Measurements from ENCODE around the gene ADM5.

- TF ChIP-seq CTCF (conservative IDR thresholded peaks at IDR 0.05; ENCODE audit: low read depth in 2 of 2) = no peak
- no peak for TF ChIP-seq POLR2AphosphoS5 (IDR thresholded peaks at IDR 0.05; ENCODE audit: low read depth)
- TF ChIP-seq NANOG (IDR thresholded peaks at IDR 0.05; ENCODE audit: borderline replicate concordance) = no peak
- no peak for TF ChIP-seq JUNB (IDR thresholded peaks at IDR 0.05; ENCODE audit: unreplicated experiment)
- no peak for TF ChIP-seq REST (IDR thresholded peaks at IDR 0.05; ENCODE audit: unreplicated experiment)
- TF ChIP-seq EZH2phosphoT487 (IDR thresholded peaks at IDR 0.05; ENCODE audit: unreplicated experiment) = no peak
- no peak for TF ChIP-seq EZH2 (IDR thresholded peaks at IDR 0.05; ENCODE audit: low read depth, unreplicated experiment)
- TF ChIP-seq ETS1 (IDR thresholded peaks at IDR 0.05) = no peak
- TF ChIP-seq ZNF462 (CRISPR knock-in tag; IDR thresholded peaks at IDR 0.05) = no peak
- TF ChIP-seq STAT1 (IDR thresholded peaks at IDR 0.05; ENCODE audit: unreplicated experiment) = no peak
- TF ChIP-seq CREB1 (CRISPR knock-in tag; IDR thresholded peaks at IDR 0.05; ENCODE audit: low read depth) = no peak
- no peak for TF ChIP-seq ZNF331 (CRISPR knock-in tag; IDR thresholded peaks at IDR 0.05; ENCODE audit: low read depth)
These were observed 30.6 kb upstream of the ADM5 start for GRCh38 chr19:49658566-49659442.

Measured in GM23338 (cell line).